Activated naive CD4-positive, alpha-beta T cell treated with anti-CD3 and anti-CD28 coated beads, Interleukin-2, amount 10 ng/mL, durations not matched to agents 7 days and 5 days (primary cell): ENCODE measurements around the gene DNAJB1.
"Not testable (repeated sequence)": the region's sequence is repeated elsewhere in the genome, so short reads cannot be mapped to it uniquely, and the experiment has no call there.

ENCODE experiments used
- CTCF ChIA-PET: fragments of 350-600 bp; sonication (Branson Sonifier 250); formaldehyde crosslinking; loops from one replicate; lab custom pipeline; 2021; ENCODE audit warnings: antibody characterized with exemption; lab: Charles Lee
- DNase-seq: peaks from one replicate; pipeline ENCODE4 v3.0.0-alpha.2; 2020
- H3K27ac Mint-ChIP-seq: one replicate; pipeline ENCODE4 v1.8.0; 2021; ENCODE audit warnings: mild to moderate bottlenecking, moderate library complexity, mixed read lengths
- H3K27me3 Mint-ChIP-seq: one replicate; pipeline ENCODE4 v1.8.0; 2021; ENCODE audit warnings: mild to moderate bottlenecking, mixed read lengths
- H3K36me3 Mint-ChIP-seq: one replicate; pipeline ENCODE4 v1.8.0; 2021; ENCODE audit warnings: mixed read lengths
- H3K4me1 Mint-ChIP-seq: one replicate; pipeline ENCODE4 v1.8.0; 2021; ENCODE audit warnings: mixed read lengths
- H3K4me3 Mint-ChIP-seq: one replicate; pipeline ENCODE4 v1.8.0; 2021; ENCODE audit warnings: mild to moderate bottlenecking, moderate library complexity, mixed read lengths
- H3K9me3 Mint-ChIP-seq: one replicate; pipeline ENCODE4 v1.8.0; 2021; ENCODE audit warnings: mixed read lengths

Gene DNAJB1

GRCh38 chr19:14517840-14518505 lies at the start of gene DNAJB1:
Gene DNAJB1 (minus strand): TSS chr19:14518397. CDS start chr19:14518349, 48 bp downstream.
- H3K36me3 Mint-ChIP-seq = peaks cover 42% of the 10 kb centered on the region
- CTCF ChIA-PET = interaction anchor here (0.9 to 5.6 kb wide), 3 partner anchors 13 to 37 kb away, joined by 3 to 39 read pairs (median 4); no protein-coding TSS in a partner anchor
- no peaks in the 10 kb centered on the region for H3K9me3 Mint-ChIP-seq
- DNase-seq = peak; percentile 75
- peak within 1 kb of the TSS; percentile 97 for H3K27ac Mint-ChIP-seq
- peak within 1 kb of the TSS; percentile 93 for H3K4me3 Mint-ChIP-seq
- H3K27me3 Mint-ChIP-seq = no peaks in the 10 kb centered on the region
- peaks cover 69% of the 10 kb centered on the region for H3K4me1 Mint-ChIP-seq

GRCh38 chr19:14567079-14567478 lies 48.9 kb upstream of the DNAJB1 start:
- peak overlapping the region; percentile 24 for H3K27ac Mint-ChIP-seq
- no peak for DNase-seq
- H3K27me3 Mint-ChIP-seq = peaks cover 3% of the 10 kb centered on the region
- H3K9me3 Mint-ChIP-seq = no peaks in the 10 kb centered on the region
- CTCF ChIA-PET = interaction anchor here (3.0 kb wide), 1 partner anchor 11 kb away, joined by 12 read pairs; no protein-coding TSS in a partner anchor
- H3K36me3 Mint-ChIP-seq = peaks cover 23% of the 10 kb centered on the region
- no peak overlapping the region for H3K4me3 Mint-ChIP-seq
- H3K4me1 Mint-ChIP-seq = peaks cover 51% of the 10 kb centered on the region

GRCh38 chr19:14566712-14567077 lies 48.5 kb upstream of the DNAJB1 start:
- H3K27me3 Mint-ChIP-seq = no peaks in the 10 kb centered on the region
- H3K9me3 Mint-ChIP-seq = no peaks in the 10 kb centered on the region
- CTCF ChIA-PET = interaction anchor here (3.0 kb wide), 1 partner anchor 10 kb away, joined by 12 read pairs; no protein-coding TSS in a partner anchor
- peaks cover 47% of the 10 kb centered on the region for H3K4me1 Mint-ChIP-seq
- no peak for DNase-seq
- peaks cover 23% of the 10 kb centered on the region for H3K36me3 Mint-ChIP-seq
- no peak overlapping the region for H3K27ac Mint-ChIP-seq
- H3K4me3 Mint-ChIP-seq = no peak overlapping the region

DNA sequence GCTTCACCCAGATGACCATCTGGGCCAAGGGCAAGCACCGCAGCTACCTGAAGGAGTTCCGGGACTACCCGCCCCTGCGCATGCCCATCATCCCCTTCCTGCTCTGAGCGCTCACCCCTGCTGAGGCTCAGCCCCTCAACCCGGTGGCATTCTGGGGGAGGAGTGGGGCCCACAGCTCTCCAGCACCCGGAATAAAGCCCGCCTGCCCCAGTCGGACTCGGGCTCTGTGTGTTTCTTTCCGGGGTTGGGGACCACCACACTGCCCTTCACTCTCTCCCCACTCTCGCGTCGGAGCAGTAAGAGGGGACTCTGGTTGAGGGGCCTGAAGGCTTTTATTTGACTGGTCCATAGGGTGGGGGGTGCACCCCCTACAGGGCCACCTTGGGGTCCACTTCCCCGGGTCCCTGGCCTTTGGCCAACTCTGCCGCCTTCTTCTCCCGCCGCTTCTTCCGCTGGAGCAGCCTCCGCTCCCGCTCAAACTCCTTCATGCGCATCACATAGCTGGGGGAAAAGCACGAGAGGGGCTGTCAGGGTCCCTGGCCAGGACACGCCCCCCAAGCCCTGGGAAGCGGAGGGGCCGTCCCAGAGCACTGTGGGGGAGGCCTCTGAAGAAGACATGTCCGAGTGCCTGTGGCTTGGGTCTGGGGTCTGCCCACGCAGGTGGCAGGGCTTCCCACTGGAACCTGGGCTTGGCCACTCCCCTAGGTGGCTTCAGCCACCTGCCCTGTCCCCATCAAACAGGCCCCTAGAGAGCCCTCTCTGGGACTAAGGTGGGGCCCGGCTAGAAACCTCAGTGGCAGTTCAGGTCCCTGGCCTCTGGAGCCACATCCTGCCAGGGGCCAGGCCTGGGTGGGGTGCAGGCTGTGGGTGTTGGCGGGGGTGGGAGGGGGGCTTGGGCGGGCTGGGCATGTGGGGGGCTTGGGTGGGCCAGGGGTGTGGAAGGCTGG lies 47.8 kb upstream of the DNAJB1 start:
- no peak for DNase-seq
- H3K27me3 Mint-ChIP-seq = no peaks in the 10 kb centered on the region
- H3K36me3 Mint-ChIP-seq = peaks cover 21% of the 10 kb centered on the region
- H3K27ac Mint-ChIP-seq = no peak overlapping the region
- H3K4me1 Mint-ChIP-seq = peaks cover 42% of the 10 kb centered on the region
- H3K4me3 Mint-ChIP-seq = no peak overlapping the region
- CTCF ChIA-PET = interaction anchor here (1.4 kb wide), 1 partner anchor 9 kb away, joined by 3 read pairs; no protein-coding TSS in a partner anchor
- no peaks in the 10 kb centered on the region for H3K9me3 Mint-ChIP-seq

DNA sequence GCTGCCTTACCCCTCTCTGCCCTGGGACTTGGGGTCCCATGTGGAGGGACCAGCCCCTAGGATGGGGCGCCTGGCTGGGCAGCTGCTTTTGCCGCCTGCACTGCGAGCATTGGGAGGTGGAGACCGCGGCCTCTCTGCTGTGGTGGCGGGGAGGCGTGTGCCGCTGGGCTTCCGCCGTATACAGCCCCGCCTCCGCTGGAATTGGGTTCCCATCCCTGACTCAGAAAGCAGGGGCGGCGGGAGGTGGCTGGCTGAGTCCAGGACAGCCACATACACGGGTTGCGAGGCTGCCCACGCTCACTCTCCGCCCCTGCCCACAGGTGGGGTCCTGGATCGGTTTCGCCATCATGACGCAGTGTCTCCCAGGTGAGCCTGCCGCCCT lies 47.1 kb upstream of the DNAJB1 start:
- no peak overlapping the region for H3K27ac Mint-ChIP-seq
- CTCF ChIA-PET = interaction anchor here (1.4 kb wide), 1 partner anchor 8 kb away, joined by 3 read pairs; no protein-coding TSS in a partner anchor

DNA sequence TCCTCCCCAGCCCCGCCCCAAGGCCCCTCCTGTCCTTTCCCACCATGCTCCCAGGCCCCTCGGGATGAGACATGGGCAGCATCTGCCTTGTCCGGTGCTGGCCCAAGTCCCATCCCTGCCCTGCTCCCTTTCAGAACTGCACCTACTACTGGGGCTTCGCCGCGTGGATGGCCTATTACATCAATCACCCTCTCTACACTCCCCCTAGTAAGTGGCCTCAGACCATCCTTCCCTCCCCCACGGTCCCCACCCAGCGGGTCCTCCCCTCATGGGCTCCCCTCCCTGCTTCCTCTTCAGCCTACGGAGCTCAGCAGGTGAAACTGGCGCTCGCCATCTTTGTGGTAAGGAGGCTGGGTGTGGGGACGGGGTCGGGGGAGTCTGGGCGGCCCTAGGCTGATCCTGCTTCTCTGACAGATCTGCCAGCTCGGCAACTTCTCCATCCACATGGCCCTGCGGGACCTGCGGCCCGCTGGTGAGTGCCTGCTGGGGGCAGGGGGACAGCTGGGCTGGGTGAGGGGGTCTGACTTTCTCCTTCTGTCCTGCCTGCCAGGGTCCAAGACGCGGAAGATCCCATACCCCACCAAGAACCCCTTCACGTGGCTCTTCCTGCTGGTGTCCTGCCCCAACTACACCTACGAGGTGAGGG lies 46.6 kb upstream of the DNAJB1 start:
- not testable (repeated sequence) for H3K4me3 Mint-ChIP-seq, H3K9me3 Mint-ChIP-seq, H3K27ac Mint-ChIP-seq, DNase-seq, H3K27me3 Mint-ChIP-seq
- CTCF ChIA-PET = interaction anchor here (1.4 kb wide), 1 partner anchor 8 kb away, joined by 3 read pairs; no protein-coding TSS in a partner anchor
- peaks cover 21% of the 10 kb centered on the region for H3K36me3 Mint-ChIP-seq
- H3K4me1 Mint-ChIP-seq = peaks cover 34% of the 10 kb centered on the region

More for the DNA sequence above, 47.1 kb upstream of the DNAJB1 start:
- no peaks in the 10 kb centered on the region for H3K9me3 Mint-ChIP-seq
- peaks cover 35% of the 10 kb centered on the region for H3K4me1 Mint-ChIP-seq
- H3K36me3 Mint-ChIP-seq = peaks cover 21% of the 10 kb centered on the region
- H3K4me3 Mint-ChIP-seq = no peak overlapping the region
- H3K27me3 Mint-ChIP-seq = no peaks in the 10 kb centered on the region
- no peak for DNase-seq

DNA sequence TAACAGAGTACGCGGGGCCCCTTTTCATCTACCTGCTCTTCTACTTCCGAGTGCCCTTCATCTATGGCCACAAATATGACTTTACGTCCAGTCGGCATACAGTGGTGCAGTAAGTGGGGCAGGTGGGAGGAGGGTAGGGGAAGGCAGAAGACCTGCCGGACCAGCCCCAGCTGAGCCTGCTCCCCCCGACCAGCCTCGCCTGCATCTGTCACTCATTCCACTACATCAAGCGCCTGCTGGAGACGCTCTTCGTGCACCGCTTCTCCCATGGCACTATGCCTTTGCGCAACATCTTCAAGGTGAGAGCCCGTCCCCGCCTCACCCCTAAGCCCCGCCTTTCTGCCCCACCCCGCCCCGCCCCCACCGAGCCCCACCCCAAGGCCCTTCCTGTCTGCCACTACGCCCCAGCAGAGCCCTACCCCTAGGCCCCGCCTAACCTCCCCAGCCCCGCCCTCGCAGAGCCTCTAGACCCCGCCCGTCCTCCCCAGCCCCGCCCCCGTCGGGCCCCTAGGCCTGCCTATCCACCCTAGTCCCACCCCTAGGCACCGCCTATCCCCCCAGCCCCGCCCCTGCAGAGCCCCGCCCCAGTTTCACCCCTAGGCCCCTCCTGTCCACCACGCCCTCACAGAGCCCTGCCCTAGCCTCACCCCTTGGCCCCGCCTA lies 45.9 kb upstream of the DNAJB1 start:
- H3K4me3 Mint-ChIP-seq = no peak overlapping the region
- H3K27me3 Mint-ChIP-seq = no peaks in the 10 kb centered on the region
- CTCF ChIA-PET = no interaction called here
- peaks cover 21% of the 10 kb centered on the region for H3K36me3 Mint-ChIP-seq
- peak; percentile 51 for DNase-seq
- no peaks in the 10 kb centered on the region for H3K9me3 Mint-ChIP-seq
- no peak overlapping the region for H3K27ac Mint-ChIP-seq
- H3K4me1 Mint-ChIP-seq = peaks cover 27% of the 10 kb centered on the region

GRCh38 chr19:14563590-14563926 lies 45.4 kb upstream of the DNAJB1 start:
- Mint-ChIP-seq H3K27me3 (no peaks in the 10 kb centered on the region), H3K27ac (no peak overlapping the region), H3K36me3 (peaks cover 20% of the 10 kb centered on the region), H3K4me3 (no peak overlapping the region), H3K4me1 (peaks cover 23% of the 10 kb centered on the region), H3K9me3 (no peaks in the 10 kb centered on the region)
- CTCF ChIA-PET = no interaction called here
- no peak for DNase-seq

GRCh38 chr19:14562660-14563589 lies 44.7 kb upstream of the DNAJB1 start:
- Mint-ChIP-seq H3K27me3 (no peaks in the 10 kb centered on the region), H3K27ac (no peak overlapping the region), H3K36me3 (peaks cover 16% of the 10 kb centered on the region), H3K9me3 (no peaks in the 10 kb centered on the region), H3K4me3 (no peak overlapping the region), H3K4me1 (peaks cover 19% of the 10 kb centered on the region)
- no peak for DNase-seq
- CTCF ChIA-PET = no interaction called here

DNA sequence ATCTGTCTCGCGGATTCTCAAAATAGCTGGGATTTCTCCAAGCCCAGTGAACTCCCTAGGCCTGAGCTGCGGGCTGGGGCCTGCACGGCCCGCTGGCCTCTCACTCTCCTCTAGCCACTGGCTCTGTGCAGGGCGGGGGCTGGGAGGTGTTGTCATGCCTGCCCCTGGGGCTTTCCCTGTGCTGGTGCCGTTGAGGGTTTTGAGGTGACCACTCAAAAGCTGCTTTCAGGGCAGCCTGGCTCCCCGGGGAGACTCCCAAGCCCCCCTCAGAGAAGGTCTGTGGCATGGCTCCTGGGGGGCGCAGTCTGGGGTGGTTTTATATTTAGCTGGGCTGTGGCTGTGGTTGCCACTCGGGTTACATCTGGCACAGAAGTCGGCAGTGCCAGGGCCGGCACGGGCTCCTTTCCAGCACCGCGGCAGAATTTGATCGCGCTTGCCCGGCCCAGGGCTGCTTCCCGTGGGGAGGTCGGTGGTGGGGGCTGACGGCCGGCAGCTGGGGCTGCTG lies 43.7 kb upstream of the DNAJB1 start:
- peaks cover 11% of the 10 kb centered on the region for H3K4me1 Mint-ChIP-seq
- H3K27me3 Mint-ChIP-seq = no peaks in the 10 kb centered on the region
- peaks cover 11% of the 10 kb centered on the region for H3K36me3 Mint-ChIP-seq
- no peak for DNase-seq
- H3K9me3 Mint-ChIP-seq = no peaks in the 10 kb centered on the region
- CTCF ChIA-PET = no interaction called here
- H3K27ac Mint-ChIP-seq = no peak overlapping the region
- no peak overlapping the region for H3K4me3 Mint-ChIP-seq

DNA sequence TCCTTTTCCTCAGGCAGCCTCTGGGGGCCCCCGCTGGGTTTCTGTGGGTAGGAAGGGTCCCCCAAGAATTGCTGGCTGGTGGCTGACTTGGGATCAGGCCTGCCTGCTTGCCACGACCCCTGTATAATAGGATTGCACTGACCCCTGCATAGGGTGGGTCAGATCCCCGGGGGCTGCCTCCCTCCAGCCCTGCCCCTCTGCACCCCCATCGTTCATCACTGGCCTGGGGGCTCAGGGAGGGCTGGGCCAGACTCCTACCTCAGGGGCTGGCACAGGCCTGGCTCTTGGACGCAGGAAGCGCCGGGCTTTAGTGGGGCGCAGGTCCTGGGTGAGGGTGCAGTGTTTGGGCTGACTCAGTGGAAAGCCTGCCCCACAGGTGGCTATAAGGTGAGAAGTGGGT lies 43.1 kb upstream of the DNAJB1 start:
- no peak for DNase-seq
- H3K4me1 Mint-ChIP-seq = peaks cover 16% of the 10 kb centered on the region
- H3K27ac Mint-ChIP-seq = no peak overlapping the region
- no peaks in the 10 kb centered on the region for H3K9me3 Mint-ChIP-seq
- CTCF ChIA-PET = no interaction called here
- peaks cover 11% of the 10 kb centered on the region for H3K36me3 Mint-ChIP-seq
- H3K4me3 Mint-ChIP-seq = no peak overlapping the region
- H3K27me3 Mint-ChIP-seq = no peaks in the 10 kb centered on the region

- peaks cover 19% of the 10 kb centered on the region for H3K4me1 Mint-ChIP-seq
- DNase-seq = no peak
- H3K27me3 Mint-ChIP-seq = no peaks in the 10 kb centered on the region
- H3K36me3 Mint-ChIP-seq = peaks cover 11% of the 10 kb centered on the region
- CTCF ChIA-PET = no interaction called here
- H3K27ac Mint-ChIP-seq = peak overlapping the region; percentile 52
- no peak overlapping the region for H3K4me3 Mint-ChIP-seq
- no peaks in the 10 kb centered on the region for H3K9me3 Mint-ChIP-seq
These were observed 42.5 kb upstream of the DNAJB1 start for GRCh38 chr19:14560776-14561108.
